ENCODE measurements around the gene MYRIP. TPM values are rescaled to one million over a fixed set of nuclear protein-coding genes. Genes with fewer than 3 reads are reported as not detected.
"Not testable (repeated sequence)": the region's sequence is repeated elsewhere in the genome, so short reads cannot be mapped to it uniquely, and the experiment has no call there.

Gene MYRIP
- total RNA-seq, 1 donor from 2014 or later: 0.70 TPM

GRCh38 chr3:40057786-40058185 is 248.4 kb downstream of the MYRIP start:
- no peak for DNase-seq (ENCODE audit: low spot score)
- intact Hi-C loops (cut with DNase I): no loop called here

- DNase-seq (ENCODE audit: low spot score): no peak
- intact Hi-C loops (cut with DNase I): no loop called here
Measured at GRCh38 chr3:40068636-40069035, 259.2 kb downstream of the MYRIP start.

GRCh38 chr3:40070816-40071215 is 261.4 kb downstream of the MYRIP start:
- DNase-seq (ENCODE audit: low spot score): no peak
- intact Hi-C loops (cut with DNase I): no loop called here

GRCh38 chr3:40071683-40072238 is 262.4 kb downstream of the MYRIP start:
- intact Hi-C loops (cut with DNase I): no loop called here
- DNase-seq (ENCODE audit: low spot score): no peak

- intact Hi-C loops (cut with DNase I): no loop called here
- DNase-seq (ENCODE audit: low spot score): no peak
Measured at GRCh38 chr3:40073310-40074007, 264.1 kb downstream of the MYRIP start.

GRCh38 chr3:40077139-40077538 is 267.7 kb downstream of the MYRIP start:
- DNase-seq (ENCODE audit: low spot score); intact Hi-C loops (cut with DNase I): not testable (repeated sequence)

- intact Hi-C loops (cut with DNase I); DNase-seq (ENCODE audit: low spot score): not testable (repeated sequence)
Measured at GRCh38 chr3:40077828-40078492, 268.6 kb downstream of the MYRIP start.

GRCh38 chr3:40078590-40078989 is 269.2 kb downstream of the MYRIP start:
- DNase-seq (ENCODE audit: low spot score): no peak
- intact Hi-C loops (cut with DNase I): no loop called here

- intact Hi-C loops (cut with DNase I): no loop called here
- DNase-seq (ENCODE audit: low spot score): no peak
Measured at GRCh38 chr3:40079203-40079846, 269.9 kb downstream of the MYRIP start.

- no peak for DNase-seq (ENCODE audit: low spot score)
- intact Hi-C loops (cut with DNase I): no loop called here
Measured at GRCh38 chr3:40079847-40080240, 270.4 kb downstream of the MYRIP start.

- intact Hi-C loops (cut with DNase I): no loop called here
Measured at GRCh38 chr3:40083066-40083465, 273.7 kb downstream of the MYRIP start.

GRCh38 chr3:40084424-40084823 is 275.0 kb downstream of the MYRIP start:
- intact Hi-C loops (cut with DNase I); DNase-seq (ENCODE audit: low spot score): not testable (repeated sequence)

More at GRCh38 chr3:40083066-40083465, 273.7 kb downstream of the MYRIP start:
- no peak for DNase-seq (ENCODE audit: low spot score)

GRCh38 chr3:40086890-40087883 is 277.8 kb downstream of the MYRIP start:
- no peak for DNase-seq (ENCODE audit: low spot score)
- intact Hi-C loops (cut with DNase I): no loop called here

GRCh38 chr3:40088527-40089170 is 279.2 kb downstream of the MYRIP start:
- intact Hi-C loops (cut with DNase I): no loop called here
- DNase-seq (ENCODE audit: low spot score): no peak

GRCh38 chr3:40096661-40097111 is 287.3 kb downstream of the MYRIP start:
- no peak for DNase-seq (ENCODE audit: low spot score)
- intact Hi-C loops (cut with DNase I): no loop called here

GRCh38 chr3:40097131-40098117 is 288.0 kb downstream of the MYRIP start:
- intact Hi-C loops (cut with DNase I): no loop called here
- no peak for DNase-seq (ENCODE audit: low spot score)

GRCh38 chr3:40098261-40098759 is 288.9 kb downstream of the MYRIP start:
- intact Hi-C loops (cut with DNase I): no loop called here
- no peak for DNase-seq (ENCODE audit: low spot score)
